GM18526 (cell line): ENCODE data around the gene KDM1B.

ENCODE experiments used
- POLR2A ChIP-seq: IDR thresholded peaks from 3 replicates; pipeline ENCODE4 v1.6.1; 2011; ENCODE audit not compliant: insufficient read length; ENCODE audit errors: extremely low read depth

Gene KDM1B

DNA sequence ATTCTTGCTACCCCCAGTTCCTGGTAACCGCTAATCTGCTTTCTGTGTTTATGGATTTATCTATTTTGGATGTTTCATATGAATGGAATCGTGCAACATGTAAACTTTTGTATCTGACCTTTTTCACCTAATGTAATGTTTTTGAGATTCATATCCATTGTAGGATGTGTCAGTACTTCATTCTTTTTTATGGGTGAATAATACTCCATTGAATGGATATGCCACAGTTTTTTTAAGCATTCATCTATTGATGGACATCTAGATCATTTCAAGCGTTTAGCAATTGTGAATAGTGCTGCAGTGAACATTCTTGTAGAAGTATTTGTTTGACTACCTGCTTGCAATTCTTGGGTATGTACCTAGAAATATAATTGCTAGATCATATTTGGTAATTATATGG is 13.0 kb downstream of the KDM1B start:
- no peak for TF ChIP-seq POLR2A

DNA sequence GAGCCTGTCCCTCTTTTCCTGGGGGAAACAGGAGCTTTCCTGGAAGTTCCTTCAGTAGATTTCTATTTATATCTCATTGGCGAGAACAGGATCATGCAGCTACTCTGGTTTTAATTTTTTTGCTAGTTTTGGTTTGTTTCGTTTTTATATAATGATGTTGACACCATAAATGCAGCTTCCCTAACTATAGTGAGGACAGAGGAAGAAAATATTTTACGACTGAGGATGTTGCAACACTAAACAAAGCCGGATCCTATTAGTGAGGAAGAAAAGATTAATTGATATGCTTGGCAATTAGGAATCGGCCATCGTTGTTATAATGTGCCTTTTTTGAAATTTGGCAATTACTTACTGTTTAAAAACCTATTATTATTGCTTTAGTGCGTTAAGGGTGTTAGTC is 16.6 kb downstream of the KDM1B start:
- TF ChIP-seq POLR2A: no peak

DNA sequence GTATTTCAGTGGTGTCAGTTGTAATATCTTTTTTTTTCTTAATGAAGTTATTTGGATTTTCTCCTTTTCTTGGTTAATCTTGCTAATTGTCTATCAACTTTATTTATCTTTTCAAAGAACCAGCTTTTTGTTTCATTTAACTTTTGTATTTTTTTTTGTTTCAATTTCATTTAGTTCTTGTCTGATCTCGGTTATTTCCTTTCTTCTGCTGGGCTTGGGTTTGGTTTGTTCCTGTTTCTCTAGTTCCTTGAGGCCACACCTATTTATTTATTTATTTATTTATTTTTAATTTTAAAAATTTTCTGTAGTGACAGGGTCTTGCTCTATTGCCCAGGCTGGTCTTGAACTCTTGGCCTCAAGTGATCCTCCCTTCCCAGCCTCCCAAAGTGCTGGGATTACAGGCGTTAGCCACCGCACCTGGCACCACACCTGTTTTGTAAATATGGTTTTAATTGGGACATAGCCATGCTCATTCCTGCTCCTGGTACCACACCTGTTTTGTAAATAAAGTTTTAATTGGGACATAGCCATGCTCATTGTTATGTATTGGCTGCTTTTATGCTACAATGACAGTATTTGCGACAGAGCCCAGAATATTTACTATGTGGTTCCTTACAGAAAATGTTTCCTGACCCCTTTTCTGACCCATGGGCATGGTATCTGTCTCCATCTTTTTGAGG is 22.2 kb downstream of the KDM1B start:
- TF ChIP-seq POLR2A: no peak

DNA sequence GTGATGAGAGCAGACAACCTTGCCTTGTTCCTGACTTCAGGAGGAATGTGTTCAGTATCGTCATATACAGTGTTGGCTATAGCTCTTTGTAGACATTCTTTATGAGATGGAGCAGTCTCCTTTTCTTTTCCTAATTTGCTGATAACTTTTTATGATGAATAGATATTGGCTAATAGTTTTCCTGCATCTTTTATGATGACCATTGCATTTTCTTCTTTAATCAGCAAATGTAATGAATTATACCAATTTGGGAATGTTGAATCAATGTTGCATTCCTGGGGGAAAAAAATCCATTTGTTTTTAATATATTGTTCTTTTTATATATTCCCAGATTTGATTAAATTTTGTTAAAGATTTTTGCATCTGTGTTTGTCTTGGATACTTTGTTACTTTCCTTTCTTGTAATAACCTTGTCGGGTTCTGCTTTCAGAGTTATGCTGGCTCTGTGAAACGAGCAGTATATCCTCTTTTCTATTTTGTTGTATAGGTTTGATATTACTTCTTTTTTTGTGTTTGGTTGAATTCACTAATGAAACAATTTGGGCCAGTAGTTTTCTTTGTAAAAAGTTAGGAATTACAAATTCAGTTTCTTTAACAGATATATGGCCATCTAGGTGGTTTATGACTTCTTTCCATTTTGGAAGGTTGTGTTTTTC is 23.9 kb downstream of the KDM1B start:
- no peak for TF ChIP-seq POLR2A

DNA sequence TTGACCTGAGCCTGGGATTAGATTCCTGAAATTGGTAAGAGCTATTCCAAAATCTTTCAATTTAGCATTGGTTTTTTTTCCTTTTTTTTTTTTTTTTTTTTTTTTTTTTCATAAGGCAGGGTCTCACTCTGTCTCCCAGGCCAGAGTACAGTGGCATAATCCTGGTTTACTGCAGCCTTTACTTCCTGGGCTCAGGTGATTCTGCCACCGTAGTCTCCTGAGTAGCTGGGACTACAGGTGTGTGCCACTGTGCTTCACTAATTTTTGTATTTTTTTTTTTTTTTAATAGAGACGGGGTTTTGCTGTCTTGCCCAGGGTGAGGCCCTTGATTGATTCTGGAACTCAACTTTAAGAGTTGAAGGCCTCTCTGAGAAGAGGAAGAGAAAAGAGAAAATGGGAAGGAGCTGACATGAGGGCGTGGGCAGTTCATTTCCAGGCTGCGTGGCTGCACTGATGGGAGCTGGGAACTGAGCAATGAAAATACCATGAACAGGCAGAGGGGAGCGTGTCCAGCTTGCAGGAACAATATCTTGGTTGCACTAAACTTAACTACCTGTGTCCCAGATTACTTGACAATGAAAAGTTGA is 24.6 kb downstream of the KDM1B start:
- TF ChIP-seq POLR2A: no peak

DNA sequence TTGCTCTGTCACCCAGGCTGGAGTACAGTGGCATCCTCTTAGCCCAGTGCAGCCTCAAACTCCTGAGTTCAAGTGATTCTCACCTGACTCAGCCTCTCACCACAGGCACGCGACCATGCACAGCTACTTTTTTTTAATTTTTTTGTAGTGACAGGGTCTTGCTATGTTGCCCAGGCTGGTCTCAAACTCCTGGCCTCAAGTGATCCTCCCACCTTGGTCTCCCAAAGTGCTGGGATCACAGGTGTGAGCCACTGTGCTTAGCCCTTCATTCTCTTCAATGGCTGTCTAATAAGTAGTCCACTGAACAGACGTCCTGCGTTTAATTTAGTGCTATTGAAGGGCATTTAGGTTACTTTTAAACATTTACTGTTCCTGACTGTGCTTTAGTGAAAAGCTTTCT is 27.3 kb downstream of the KDM1B start:
- no peak for TF ChIP-seq POLR2A

DNA sequence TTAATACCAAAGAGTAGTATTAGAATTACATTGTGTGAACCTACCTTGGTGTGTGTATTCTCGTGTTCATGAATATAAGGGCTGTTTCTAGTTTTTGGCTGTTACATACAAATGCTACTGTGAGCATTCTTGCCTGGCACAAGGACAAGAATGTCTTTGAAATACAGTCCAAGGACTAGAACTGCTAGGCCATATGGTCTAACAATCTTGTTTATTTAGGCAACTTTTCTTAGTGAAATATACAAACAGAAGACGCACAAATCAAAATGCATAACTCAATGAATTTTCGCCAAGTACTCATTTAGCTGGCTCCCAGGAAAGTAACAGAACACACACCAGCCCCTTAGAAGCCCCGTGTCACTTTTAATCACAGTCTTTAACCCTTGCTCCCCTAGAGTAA is 28.5 kb downstream of the KDM1B start:
- no peak for TF ChIP-seq POLR2A

DNA sequence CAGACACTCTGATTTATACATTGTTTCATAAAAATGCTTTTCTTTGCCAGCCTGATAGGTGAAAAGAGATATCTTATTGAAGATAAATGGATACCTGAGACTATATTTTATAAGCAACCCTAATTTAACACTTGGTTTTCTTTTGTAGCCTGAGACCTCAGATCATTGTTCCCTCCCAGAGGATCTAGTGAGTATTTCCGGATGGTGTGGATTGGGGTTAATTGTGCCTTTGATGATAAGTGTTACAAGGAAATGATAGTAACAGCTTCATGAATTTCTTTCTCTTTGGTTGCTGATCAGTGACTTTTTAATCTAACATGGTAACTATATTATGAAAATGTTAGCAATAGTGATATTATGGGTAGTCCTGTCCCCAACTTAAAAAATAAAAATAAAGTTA is 30.4 kb downstream of the KDM1B start:
- no peak for TF ChIP-seq POLR2A

DNA sequence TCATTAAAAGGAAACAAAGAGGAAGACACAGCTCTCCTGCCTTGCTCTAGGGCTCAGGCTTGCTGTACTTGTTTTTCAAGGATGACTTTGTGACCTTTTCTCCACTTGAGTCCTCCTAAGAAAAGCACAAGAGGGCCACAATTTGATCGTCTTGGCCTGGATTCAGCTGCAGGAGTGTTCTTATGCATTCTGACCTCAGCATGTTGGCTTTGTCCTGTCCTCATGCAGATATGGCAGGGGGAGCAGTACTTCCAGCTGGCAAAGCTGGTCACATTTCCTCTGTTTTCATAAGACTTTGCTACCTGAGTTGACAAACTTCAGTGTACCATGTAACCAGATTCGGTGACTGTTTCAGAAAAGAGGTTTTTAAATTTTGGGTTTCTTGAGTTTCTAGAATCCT is 30.8 kb downstream of the KDM1B start:
- no peak for TF ChIP-seq POLR2A

DNA sequence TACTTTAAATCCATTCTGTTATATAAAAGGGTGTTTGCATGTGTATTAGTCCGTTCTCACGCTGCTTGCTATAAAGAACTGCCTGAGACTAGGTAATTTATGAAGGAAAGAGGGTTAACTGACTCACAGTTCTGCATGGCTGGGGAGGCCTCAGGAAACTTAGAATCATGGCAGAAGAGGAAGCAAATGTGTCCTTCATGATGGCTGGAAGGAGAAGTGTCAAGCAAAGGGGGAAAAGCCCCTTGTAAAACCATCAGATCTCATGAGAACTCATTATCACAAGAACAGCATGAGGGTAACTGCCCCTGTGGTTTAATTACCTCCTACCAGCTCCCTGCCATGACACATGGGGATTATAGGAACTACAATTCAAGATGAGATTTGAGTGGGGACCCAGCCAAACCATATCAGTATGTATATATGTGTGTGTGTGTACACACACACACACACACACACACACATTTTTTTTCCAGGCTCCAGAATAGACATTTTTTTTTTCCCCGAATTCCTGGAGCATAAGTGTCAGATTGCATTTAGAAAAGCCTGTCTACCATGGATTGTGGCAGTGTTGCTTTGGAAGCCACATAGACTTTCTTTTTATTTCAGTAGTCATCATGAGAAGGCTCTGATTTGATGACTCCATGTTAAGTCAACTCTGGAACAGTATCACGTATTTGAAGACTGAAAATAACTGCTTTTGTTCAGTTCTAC is 31.5 kb downstream of the KDM1B start:
- TF ChIP-seq POLR2A: no peak

DNA sequence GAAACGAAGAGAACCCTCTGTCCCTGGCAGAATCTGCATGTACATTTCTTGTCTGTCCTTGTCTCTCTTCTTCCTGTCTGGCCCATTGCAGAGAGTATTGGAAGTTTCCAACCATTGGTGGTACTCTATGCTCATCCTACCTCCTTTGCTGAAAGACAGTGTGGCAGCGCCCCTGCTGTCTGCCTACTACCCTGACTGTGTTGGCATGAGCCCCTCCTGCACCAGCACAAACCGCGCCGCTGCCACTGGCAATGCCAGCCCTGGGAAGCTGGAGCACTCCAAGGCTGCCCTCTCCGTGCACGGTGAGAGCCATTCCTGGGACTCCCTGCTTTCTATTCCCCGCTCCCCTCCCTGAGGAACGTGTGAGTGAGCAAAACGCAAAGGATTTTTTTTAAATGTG is 32.5 kb downstream of the KDM1B start:
- TF ChIP-seq POLR2A: no peak

DNA sequence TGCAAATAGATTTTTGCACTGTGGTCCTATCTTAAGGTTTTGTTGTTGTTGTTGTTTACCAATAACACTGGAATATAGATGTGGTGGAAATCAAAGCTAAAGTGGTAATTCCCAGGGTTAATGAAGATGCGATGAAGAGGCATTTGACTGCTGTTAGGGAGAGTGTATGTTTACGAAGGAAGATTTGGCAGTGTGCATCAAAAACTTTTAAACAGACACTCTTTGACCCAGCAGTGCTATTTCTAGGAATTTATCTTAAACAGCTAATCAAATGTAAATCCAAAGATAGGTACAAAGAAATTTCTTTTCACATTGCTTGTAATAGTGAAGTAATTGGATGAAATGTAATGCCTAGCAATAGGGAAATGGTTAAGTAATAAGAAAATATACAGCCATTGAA is 34.0 kb downstream of the KDM1B start:
- no peak for TF ChIP-seq POLR2A

DNA sequence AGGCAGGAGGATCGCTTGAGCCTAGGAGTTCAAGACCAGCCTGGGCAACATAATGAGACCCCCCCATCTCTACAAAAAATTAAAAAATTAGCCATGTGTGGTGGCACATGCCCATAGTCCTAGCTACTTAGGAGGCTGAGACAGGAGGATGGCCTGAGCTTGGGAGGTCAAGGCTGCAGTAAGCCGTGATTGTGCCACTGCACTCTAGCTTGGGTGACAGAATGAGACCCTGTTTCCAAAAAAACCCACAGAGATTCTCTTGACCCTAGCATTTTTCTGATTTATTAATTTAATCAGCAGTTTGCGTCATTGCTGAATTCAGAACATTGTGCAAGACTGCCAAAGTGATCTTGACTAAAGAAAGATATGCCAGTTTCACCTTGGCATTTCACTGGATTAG is 36.8 kb downstream of the KDM1B start:
- TF ChIP-seq POLR2A: no peak

DNA sequence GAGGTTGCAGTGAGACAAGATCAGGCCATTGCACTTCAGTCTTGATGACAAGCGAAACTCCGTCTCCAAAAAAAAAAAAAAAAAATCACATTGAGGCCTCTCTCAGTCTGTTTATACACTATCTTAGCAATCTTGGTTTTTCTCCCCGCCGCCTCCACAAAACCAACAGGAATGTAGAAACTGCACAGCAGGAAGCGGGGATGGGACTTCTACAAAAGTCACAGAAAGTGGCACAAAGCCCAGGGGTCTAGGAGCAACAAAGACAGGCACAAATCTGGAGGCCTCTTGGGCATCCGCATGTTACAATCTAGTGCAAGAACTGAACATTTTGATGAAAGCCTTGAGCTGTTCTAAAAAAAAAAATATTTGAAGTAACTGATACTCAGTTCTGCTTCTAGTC is 48.6 kb downstream of the KDM1B start:
- TF ChIP-seq POLR2A: no peak

DNA sequence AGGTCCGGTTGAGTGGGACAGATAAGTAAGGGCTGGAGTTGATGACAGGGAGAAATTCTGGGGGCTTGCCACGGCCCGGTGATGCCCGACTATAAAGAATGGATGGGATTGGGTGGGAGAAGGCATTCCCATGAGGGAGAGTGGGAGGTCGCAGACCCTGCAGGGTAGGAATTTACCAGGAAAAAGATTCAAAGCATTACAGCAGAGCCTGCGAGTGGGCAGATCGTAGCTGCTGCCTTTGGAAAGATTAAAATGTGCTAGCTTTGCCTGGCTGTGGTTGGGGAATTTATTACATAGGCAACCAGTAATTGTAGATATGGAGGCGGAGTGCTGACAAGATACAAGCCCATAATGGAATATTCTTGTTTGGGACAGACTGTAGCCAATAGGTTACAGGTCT is 49.5 kb downstream of the KDM1B start:
- TF ChIP-seq POLR2A: no peak

DNA sequence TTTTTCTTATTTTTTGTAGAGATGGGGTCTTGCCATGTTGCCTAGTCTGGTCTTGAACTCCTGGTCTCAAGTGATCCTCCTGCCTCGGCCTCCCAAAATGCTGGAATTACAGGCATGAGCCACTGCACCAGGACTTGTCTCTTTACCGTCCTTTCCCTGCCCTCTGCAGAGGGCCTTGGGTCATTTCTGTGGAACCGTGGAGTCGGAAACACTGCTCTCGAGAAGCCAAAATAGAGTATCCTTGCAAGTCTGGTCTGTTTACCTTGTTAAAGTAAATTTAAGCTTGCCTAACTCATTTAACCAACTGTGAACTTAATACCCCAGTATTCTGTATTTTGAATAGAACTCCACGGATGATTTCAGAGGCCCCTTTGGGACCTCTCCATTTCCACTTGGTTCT is 51.4 kb downstream of the KDM1B start:
- no peak for TF ChIP-seq POLR2A
